HepG2 (cell line): ENCODE results near the gene BCAS3. TPM values are rescaled to one million over a fixed set of nuclear protein-coding genes. Genes with fewer than 3 reads are reported as not detected.

ENCODE experiments used
- ATAC-seq: fragments of 200-7000 bp; cut with Tn5 transposase; 3 replicates; pipeline ENCODE4 v1.9.1; 2020; ENCODE audit warnings: mild to moderate bottlenecking, moderate library complexity
- BruUV-seq: library from RNA; stranded (reverse); fragments of 400-500 nt; replicated peaks from 2 replicates; lab custom pipeline; 2021; lab: Mats Ljungman, UMichigan
- CTCF ChIA-PET: fragments of 300-600 bp; formaldehyde crosslinking; extraction: SDS; loops from one replicate; lab custom pipeline; 2021; ENCODE audit warnings: low total read pairs, inconsistent platforms, low intra/inter-chr PET ratio; lab: Yijun Ruan, JAX
- POLR2A ChIA-PET: fragments of 350-600 bp; sonication (Branson Sonifier 250); formaldehyde crosslinking; loops from one replicate; lab custom pipeline; 2020; ENCODE audit warnings: antibody characterized with exemption, inconsistent platforms; lab: Yijun Ruan, JAX
- DNase-seq: peaks from one replicate; pipeline ENCODE4 v3.0.0-alpha.2; 2015; ENCODE audit warnings: low spot score
- FAIRE-seq: peaks from 3 replicates; lab custom pipeline; 2011; peaks lifted over from hg19 to GRCh38; lab: Jason Lieb, UNC
- H2AFZ ChIP-seq: one replicate; pipeline ENCODE4 v1.6.1; 2011; ENCODE audit warnings: low read length, inconsistent platforms
- H3K27ac ChIP-seq: fragments of 300-600 bp; 3 replicates; pipeline ENCODE4 v1.8.0; 2011; ENCODE audit warnings: mixed run types, mild to moderate bottlenecking, mixed read lengths, low read length, inconsistent platforms; ENCODE audit not compliant: insufficient read depth; ENCODE audit errors: extremely low read length
- H3K27me3 ChIP-seq, 2 experiments: fragments of 200-600 bp in 1 of 2; 2 replicates in 1 of 2; 3 replicates in 1 of 2; pipeline versions ENCODE4 v1.6.0 to v1.8.0; 2011; ENCODE audit warnings: low read length in 2 of 2, mild to moderate bottlenecking in 2 of 2, moderate library complexity in 2 of 2, inconsistent platforms in 1 of 2; ENCODE audit not compliant: insufficient read depth in 2 of 2, control insufficient read depth in 1 of 2
- H3K36me3 ChIP-seq, 2 experiments: fragments of 200-600 bp in 1 of 2; replicated peaks in 1 of 2; 2 replicates in 1 of 2; 3 replicates in 1 of 2; pipeline versions ENCODE4 v1.5.1 to v1.8.0; 2011; ENCODE audit warnings: low read length in 2 of 2, inconsistent platforms in 1 of 2; ENCODE audit not compliant: insufficient read depth in 2 of 2, control insufficient read depth in 1 of 2
- H3K4me1 ChIP-seq: 2 replicates; pipeline ENCODE4 v1.5.1; 2012; ENCODE audit warnings: low read length, inconsistent platforms; ENCODE audit not compliant: insufficient read depth
- H3K4me2 ChIP-seq: 2 replicates; pipeline ENCODE4 v1.6.0; 2011; ENCODE audit warnings: low read depth, low read length, inconsistent platforms
- H3K4me3 ChIP-seq, 3 experiments: fragments of 200-600 bp in 1 of 3; sonication (generic), shearing (Covaris generic) in 1 of 3; replicated peaks in 1 of 3; 2 replicates each; pipeline ENCODE4 v1.5.1; 2011 to 2016; ENCODE audit warnings: low read length in 3 of 3, inconsistent platforms in 2 of 3, low read depth in 2 of 3, mild to moderate bottlenecking in 2 of 3, control low read depth in 1 of 3, mixed read lengths in 1 of 3; ENCODE audit not compliant: insufficient read depth in 1 of 3
- H3K79me2 ChIP-seq: one replicate; pipeline ENCODE4 v1.6.1; 2011; ENCODE audit warnings: low read length, inconsistent platforms; ENCODE audit not compliant: insufficient read depth
- H3K9ac ChIP-seq: 2 replicates; pipeline ENCODE4 v1.6.0; 2011; ENCODE audit warnings: mild to moderate bottlenecking, low read depth, low read length, inconsistent platforms; ENCODE audit not compliant: insufficient read depth
- H3K9me3 ChIP-seq: 2 replicates; pipeline ENCODE4 v1.5.1; 2012; ENCODE audit warnings: mild to moderate bottlenecking, low read length
- H4K20me1 ChIP-seq: 2 replicates; pipeline ENCODE4 v1.6.0; 2011; ENCODE audit warnings: inconsistent platforms, mild to moderate bottlenecking, low read length, moderate library complexity; ENCODE audit not compliant: insufficient read depth
- HMGA1 ChIP-seq: sonication (generic); formaldehyde crosslinking; conservative IDR thresholded peaks from 2 replicates; pipeline ENCODE4 v1.4.0; 2020; ENCODE audit warnings: missing genetic modification reagents
- MEIS2 ChIP-seq: sonication (generic); formaldehyde crosslinking; IDR thresholded peaks from 2 replicates; pipeline ENCODE4 v1.9.0; 2021; ENCODE audit warnings: mild to moderate bottlenecking, missing genetic modification reagents
- SAP130 ChIP-seq: IDR thresholded peaks from 2 replicates; pipeline ENCODE4 v1.6.1; 2016; ENCODE audit warnings: low read depth
- WGBS: methylation state at CpG from one replicate; pipeline ENCODE4 v1.1.6; 2017; ENCODE audit warnings: low lambda C conversion rate; 5-methylcytosine and 5-hydroxymethylcytosine counted together
- in situ Hi-C: cut with HindIII; loops from 2 replicates; pipeline ENCODE4 v1.10.0; 2017; ENCODE audit warnings: low pct_unique_long_range_greater_than_20kb; ENCODE audit not compliant: extremely low pct_ligation_motif_present
- intact Hi-C: fragments of 100-400 bp; cut with micrococcal nuclease; formaldehyde crosslinking; loops from one replicate; pipeline ENCODE4 v1.10.0; 2022; ENCODE audit not compliant: unreplicated experiment
- polyA plus RNA-seq, 8 experiments: library from polyadenylated mRNA; depleted of rRNA in 3 of 8; stranded (reverse) in 7 of 8; unstranded in 1 of 8; fragments of >200 nt; fragmentation: Illumina TruSeq in 4 of 8; extraction: Trizol in 4 of 8; gene quantifications; 2 replicates each; pipeline versions ENCODE4 v1.2.1 to v1.2.3, GENCODE V29; 2011 to 2016; ENCODE audit warnings: low read depth in 4 of 8, missing spikeins in 1 of 8, mixed read lengths in 1 of 8; ENCODE audit not compliant: insufficient read depth in 1 of 8
- total RNA-seq, 5 experiments: library from RNA; depleted of rRNA; stranded (reverse); fragments of >200 nt; fragmentation: Illumina TruSeq; extraction: Trizol; gene quantifications; 2 replicates each; pipeline ENCODE4 v1.2.3, GENCODE V29; 2016; ENCODE audit warnings: low read depth in 1 of 5
- TF ChIP-seq, protein P1 (sequence below): sonication (generic); formaldehyde crosslinking; IDR thresholded peaks from 2 replicates; pipeline ENCODE4 v1.4.0; 2020; ENCODE audit warnings: missing genetic modification reagents
- TF ChIP-seq, protein P2 (sequence below): sonication (generic); formaldehyde crosslinking; conservative IDR thresholded peaks from 2 replicates; pipeline ENCODE4 v1.8.0; 2022; ENCODE audit warnings: missing genetic modification reagents

BCAS3 gene
- total and polyA plus RNA-seq, 2 of the 13 experiments (the other 11 are each of a cell fraction or from before 2014, with no cell fraction given) = 10.7 to 11.2 TPM

DNA sequence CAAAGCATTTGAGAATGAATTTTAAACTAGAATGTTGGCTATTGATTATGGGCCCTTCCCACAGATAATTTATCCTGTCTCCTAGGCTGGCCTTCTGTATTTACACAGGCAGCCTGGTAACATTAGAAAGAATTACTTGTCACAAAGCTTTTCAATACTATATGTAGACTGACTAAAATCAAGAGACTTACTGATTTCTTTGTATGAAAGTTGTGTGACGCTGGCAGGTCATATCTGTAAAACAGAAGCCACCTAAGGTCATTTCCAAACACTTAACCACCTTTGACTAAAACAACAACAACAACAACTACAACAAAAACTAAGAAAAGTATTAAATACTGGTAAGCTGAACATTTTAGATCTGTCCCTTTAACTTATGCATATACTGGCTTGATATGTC lies 393.0 kb downstream of the BCAS3 start (continued):
- TF ChIP-seq, protein P1, sequence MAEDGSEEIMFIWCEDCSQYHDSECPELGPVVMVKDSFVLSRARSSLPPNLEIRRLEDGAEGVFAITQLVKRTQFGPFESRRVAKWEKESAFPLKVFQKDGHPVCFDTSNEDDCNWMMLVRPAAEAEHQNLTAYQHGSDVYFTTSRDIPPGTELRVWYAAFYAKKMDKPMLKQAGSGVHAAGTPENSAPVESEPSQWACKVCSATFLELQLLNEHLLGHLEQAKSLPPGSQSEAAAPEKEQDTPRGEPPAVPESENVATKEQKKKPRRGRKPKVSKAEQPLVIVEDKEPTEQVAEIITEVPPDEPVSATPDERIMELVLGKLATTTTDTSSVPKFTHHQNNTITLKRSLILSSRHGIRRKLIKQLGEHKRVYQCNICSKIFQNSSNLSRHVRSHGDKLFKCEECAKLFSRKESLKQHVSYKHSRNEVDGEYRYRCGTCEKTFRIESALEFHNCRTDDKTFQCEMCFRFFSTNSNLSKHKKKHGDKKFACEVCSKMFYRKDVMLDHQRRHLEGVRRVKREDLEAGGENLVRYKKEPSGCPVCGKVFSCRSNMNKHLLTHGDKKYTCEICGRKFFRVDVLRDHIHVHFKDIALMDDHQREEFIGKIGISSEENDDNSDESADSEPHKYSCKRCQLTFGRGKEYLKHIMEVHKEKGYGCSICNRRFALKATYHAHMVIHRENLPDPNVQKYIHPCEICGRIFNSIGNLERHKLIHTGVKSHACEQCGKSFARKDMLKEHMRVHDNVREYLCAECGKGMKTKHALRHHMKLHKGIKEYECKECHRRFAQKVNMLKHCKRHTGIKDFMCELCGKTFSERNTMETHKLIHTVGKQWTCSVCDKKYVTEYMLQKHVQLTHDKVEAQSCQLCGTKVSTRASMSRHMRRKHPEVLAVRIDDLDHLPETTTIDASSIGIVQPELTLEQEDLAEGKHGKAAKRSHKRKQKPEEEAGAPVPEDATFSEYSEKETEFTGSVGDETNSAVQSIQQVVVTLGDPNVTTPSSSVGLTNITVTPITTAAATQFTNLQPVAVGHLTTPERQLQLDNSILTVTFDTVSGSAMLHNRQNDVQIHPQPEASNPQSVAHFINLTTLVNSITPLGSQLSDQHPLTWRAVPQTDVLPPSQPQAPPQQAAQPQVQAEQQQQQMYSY (CRISPR knock-in tag) = no peak
- no peak for TF ChIP-seq HMGA1 (CRISPR knock-in tag)

DNA sequence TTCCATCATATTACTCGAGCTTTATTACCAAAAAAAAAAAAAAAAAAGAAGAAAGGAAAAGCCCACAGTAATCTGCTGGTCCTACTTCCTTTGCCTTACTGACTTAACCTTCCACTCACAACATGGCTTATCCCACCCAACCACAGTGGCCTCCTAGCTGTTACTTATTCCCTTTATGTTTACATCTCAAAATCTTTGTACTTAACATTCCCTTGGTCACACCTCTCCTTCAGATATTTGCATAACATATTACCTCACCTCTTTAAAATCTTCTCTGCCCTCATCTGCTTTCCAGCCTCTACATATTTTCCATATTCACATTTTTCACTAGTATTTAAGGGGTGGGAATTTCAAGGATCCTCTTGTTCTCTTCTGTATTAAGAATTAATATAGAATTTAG lies 395.0 kb downstream of the BCAS3 start:
- Histone ChIP-seq H4K20me1 (no peaks in the 10 kb centered on the region), H3K9ac (no peak overlapping the region), H2AFZ (no peak overlapping the region), H3K4me3 (no peak overlapping the region), H3K4me2 (no peak overlapping the region), H3K27ac (no peak overlapping the region), H3K9me3 (no peaks in the 10 kb centered on the region), H3K79me2 (no peaks in the 10 kb centered on the region), H3K4me1 (peaks cover 9% of the 10 kb centered on the region), H3K27me3 (no peaks in the 10 kb centered on the region; a peak in 1 of 5 replicates), H3K36me3 (no peaks in the 10 kb centered on the region)
- ChIA-PET POLR2A (no interaction called here), CTCF (no interaction called here)
- intact Hi-C loops (no loop called here), in situ Hi-C loops (no loop called here)
- no TSS peak for BruUV-seq
- TF ChIP-seq MEIS2 (CRISPR knock-in tag) = no peak
- TF ChIP-seq SAP130 (CRISPR knock-in tag) = no peak
- TF ChIP-seq, protein P2, sequence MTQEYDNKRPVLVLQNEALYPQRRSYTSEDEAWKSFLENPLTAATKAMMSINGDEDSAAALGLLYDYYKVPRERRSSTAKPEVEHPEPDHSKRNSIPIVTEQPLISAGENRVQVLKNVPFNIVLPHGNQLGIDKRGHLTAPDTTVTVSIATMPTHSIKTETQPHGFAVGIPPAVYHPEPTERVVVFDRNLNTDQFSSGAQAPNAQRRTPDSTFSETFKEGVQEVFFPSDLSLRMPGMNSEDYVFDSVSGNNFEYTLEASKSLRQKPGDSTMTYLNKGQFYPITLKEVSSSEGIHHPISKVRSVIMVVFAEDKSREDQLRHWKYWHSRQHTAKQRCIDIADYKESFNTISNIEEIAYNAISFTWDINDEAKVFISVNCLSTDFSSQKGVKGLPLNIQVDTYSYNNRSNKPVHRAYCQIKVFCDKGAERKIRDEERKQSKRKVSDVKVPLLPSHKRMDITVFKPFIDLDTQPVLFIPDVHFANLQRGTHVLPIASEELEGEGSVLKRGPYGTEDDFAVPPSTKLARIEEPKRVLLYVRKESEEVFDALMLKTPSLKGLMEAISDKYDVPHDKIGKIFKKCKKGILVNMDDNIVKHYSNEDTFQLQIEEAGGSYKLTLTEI (CRISPR knock-in tag) = no peak
- ATAC-seq (no peak), FAIRE-seq (no peak), DNase-seq (no peak)
- 26% methylated on average over 1 of the region's 1 CpG for WGBS
